ENCODE measurements around the gene ZNRF1. TPM values are rescaled to one million over a fixed set of nuclear protein-coding genes. Genes with fewer than 3 reads are reported as not detected.

Gene ZNRF1
- total RNA-seq, 1 donor from 2014 or later = 50.0 TPM

- no peak for DNase-seq (ENCODE audit: low spot score)
Measured at GRCh38 chr16:75147968-75148310, 149.1 kb downstream of the ZNRF1 start.

- peak; percentile 96 for DNase-seq (ENCODE audit: low spot score)
Measured at GRCh38 chr16:75148311-75149195, 149.7 kb downstream of the ZNRF1 start, which contains the start of gene ZFP1. Gene ZFP1, plus strand, starts transcription at chr16:75148524. Its CDS starts 4,428 bp downstream, at chr16:75152952.

GRCh38 chr16:75151798-75152197 lies 153.0 kb downstream of the ZNRF1 start:
- no peak for DNase-seq (ENCODE audit: low spot score)

GRCh38 chr16:75152635-75153034 lies 153.8 kb downstream of the ZNRF1 start:
- DNase-seq (ENCODE audit: low spot score) = no peak

GRCh38 chr16:75160386-75160785 lies 161.6 kb downstream of the ZNRF1 start:
- no peak for DNase-seq (ENCODE audit: low spot score)

Other genes with a start within 250 kb of the ZNRF1 start
- 9.8 TPM for gene FA2H, start 224.2 kb upstream of the ZNRF1 start, total RNA-seq
- gene WDR59, start 13.9 kb upstream of the ZNRF1 start, total RNA-seq = 111 TPM
- 16.9 TPM for gene LDHD, start 117.8 kb downstream of the ZNRF1 start, total RNA-seq
- 12.4 TPM for gene ZFP1, start 149.5 kb downstream of the ZNRF1 start, total RNA-seq
- gene CTRB2, start 208.1 kb downstream of the ZNRF1 start, total RNA-seq = not detected
- gene CTRB1, start 220.0 kb downstream of the ZNRF1 start, total RNA-seq = not detected